Ramos (cell line): ENCODE results near the gene PI4K2B.
"Not testable (repeated sequence)": the region's sequence is repeated elsewhere in the genome, so short reads cannot be mapped to it uniquely, and the experiment has no call there.

Experiments used
- in situ Hi-C: fragments of 300-500 bp; cut with MboI; formaldehyde crosslinking; loops from one replicate; pipeline ENCODE4 v1.14.3; 2022; ENCODE audit warnings: low sequenced_read_pairs; ENCODE audit not compliant: unreplicated experiment

Gene PI4K2B

GRCh38 chr4:25302626-25303025 is 68.8 kb downstream of the PI4K2B start:
- in situ Hi-C loops: no loop called here

- in situ Hi-C loops: no loop called here
These were observed 69.7 kb downstream of the PI4K2B start for GRCh38 chr4:25303578-25303977.

- in situ Hi-C loops: no loop called here
These were observed 72.8 kb downstream of the PI4K2B start for GRCh38 chr4:25306518-25307057.

GRCh38 chr4:25307596-25307995 is 73.8 kb downstream of the PI4K2B start:
- in situ Hi-C loops: no loop called here

- in situ Hi-C loops: no loop called here
These were observed 74.5 kb downstream of the PI4K2B start for GRCh38 chr4:25308306-25308705.

GRCh38 chr4:25308761-25309160 is 74.9 kb downstream of the PI4K2B start:
- in situ Hi-C loops: no loop called here

GRCh38 chr4:25310066-25310802 is 76.4 kb downstream of the PI4K2B start:
- in situ Hi-C loops: no loop called here

- in situ Hi-C loops: no loop called here
These were observed 77.0 kb downstream of the PI4K2B start for GRCh38 chr4:25310803-25311166.

GRCh38 chr4:25312496-25313200 is 78.8 kb downstream of the PI4K2B start, which contains the start of gene ZCCHC4:
ZCCHC4 (plus strand) TSS chr4:25312774; CDS start chr4:25312810, 36 bp downstream.
- in situ Hi-C loops: no loop called here

GRCh38 chr4:25313201-25313895 is 79.5 kb downstream of the PI4K2B start:
- in situ Hi-C loops: no loop called here

- in situ Hi-C loops: no loop called here
These were observed 86.5 kb downstream of the PI4K2B start for GRCh38 chr4:25320336-25320735.

GRCh38 chr4:25320773-25321172 is 86.9 kb downstream of the PI4K2B start:
- in situ Hi-C loops: no loop called here

- in situ Hi-C loops: no loop called here
These were observed 87.9 kb downstream of the PI4K2B start for GRCh38 chr4:25321703-25322102.

- in situ Hi-C loops: not testable (repeated sequence)
These were observed 94.6 kb downstream of the PI4K2B start for GRCh38 chr4:25328463-25328862.
